NCI-H2081 treated with DMSO at 0.1 percent for 48 hours (cell line): Measurements from ENCODE around the gene TTC28.
"Not testable (repeated sequence)": the region's sequence is repeated elsewhere in the genome, so short reads cannot be mapped to it uniquely, and the experiment has no call there.

Experiments
- DNase-seq: peaks from one replicate; lab custom pipeline; 2025; lab: John Stamatoyannopoulos, UW

TTC28 gene

GRCh38 chr22:28601915-28602314 lies 77.7 kb downstream of the TTC28 start:
- no peak for DNase-seq

GRCh38 chr22:28600546-28601143 lies 79.0 kb downstream of the TTC28 start:
- no peak for DNase-seq

GRCh38 chr22:28599693-28600092 lies 79.9 kb downstream of the TTC28 start:
- no peak for DNase-seq

DNA sequence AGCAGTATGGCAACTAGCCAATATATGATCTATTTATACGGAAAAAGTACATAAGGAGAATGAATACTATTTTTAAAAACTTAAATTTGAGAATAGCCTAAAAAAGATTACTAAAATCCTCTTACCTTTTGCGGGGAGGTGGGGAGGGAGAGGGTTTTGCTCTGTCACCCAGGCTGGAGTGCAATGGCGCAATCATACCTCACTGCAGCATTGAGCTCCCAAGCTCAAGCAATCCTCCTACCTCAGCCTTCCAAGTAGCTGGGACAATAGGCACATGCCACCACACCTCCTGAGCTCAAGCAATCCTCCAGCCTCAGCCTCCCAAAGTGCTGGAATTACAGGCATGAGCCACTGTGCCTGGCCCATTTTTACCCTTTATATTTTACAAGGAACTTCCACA lies 82.0 kb downstream of the TTC28 start:
- DNase-seq = no peak

GRCh38 chr22:28594797-28595462 lies 84.7 kb downstream of the TTC28 start:
- DNase-seq = peak; percentile 26

GRCh38 chr22:28594076-28594796 lies 85.4 kb downstream of the TTC28 start:
- DNase-seq = no peak

DNA sequence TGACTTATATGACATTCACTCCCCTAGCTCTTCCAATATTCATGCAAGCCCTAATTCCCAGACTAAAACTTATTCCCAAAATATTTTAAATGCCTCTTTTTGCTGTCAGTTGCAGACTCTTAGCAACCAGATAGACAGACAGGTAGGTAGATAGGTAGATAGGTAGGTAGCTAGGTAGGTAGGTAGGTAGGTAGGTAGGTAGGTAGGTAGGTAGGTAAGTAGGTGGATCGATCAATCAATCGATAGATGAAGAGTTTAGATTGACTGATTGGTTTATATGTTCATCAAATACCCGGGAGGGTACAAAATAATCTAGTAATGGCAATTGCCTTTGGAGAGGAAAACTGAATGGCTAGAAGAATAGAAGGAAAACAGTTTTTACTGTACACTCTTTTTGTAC lies 86.3 kb downstream of the TTC28 start:
- DNase-seq = no peak

DNA sequence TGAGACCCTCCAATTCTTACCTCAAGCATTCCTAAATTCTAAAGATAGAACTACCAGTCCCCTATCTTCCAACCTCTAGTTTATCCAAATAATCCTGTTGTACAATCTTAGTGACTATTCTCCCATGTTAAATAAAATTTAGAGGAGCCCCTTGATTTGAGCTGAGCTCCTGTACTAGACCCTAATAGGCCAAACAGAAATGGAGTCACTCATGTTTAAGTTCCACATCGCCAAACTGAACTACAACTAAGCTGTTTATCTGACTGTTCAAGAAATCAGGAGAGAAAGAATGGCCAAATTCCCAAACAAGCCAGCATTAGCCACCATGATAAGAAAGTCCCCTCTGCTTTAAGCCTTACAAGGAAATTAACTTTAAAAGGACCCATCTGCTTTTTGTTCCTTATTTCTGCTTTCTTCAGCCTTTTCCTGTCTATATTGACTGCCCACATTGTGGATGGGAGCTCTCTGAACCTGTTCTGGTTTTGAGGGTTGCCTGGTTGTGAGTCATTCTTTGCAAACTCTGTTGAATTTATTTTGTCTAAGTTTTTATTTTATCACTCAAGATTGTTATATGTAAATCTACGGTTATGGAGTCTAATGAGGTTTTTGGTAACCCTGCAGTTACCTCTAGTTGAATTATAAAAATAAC lies 90.4 kb downstream of the TTC28 start:
- no peak for DNase-seq

GRCh38 chr22:28585324-28585723 lies 94.3 kb downstream of the TTC28 start:
- DNase-seq = no peak

DNA sequence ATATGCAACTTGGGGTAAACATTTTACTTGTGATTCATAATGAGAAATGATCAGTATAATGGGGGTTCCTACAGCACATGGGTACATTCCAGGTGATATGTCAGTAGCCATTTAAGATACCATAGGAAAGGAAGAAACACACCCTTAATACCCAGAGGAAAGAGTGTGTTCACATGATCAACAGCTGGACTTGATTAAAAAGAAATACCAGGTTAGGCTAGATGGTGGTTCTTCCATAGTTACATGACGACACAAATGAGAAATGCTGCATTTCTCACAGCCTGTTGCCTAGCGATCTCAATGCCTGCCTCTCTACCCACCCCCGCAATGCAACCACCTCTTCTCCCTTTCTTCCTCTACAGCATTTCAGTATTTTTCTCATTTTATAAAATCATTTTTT lies 96.8 kb downstream of the TTC28 start:
- no peak for DNase-seq

GRCh38 chr22:28581016-28581415 lies 98.6 kb downstream of the TTC28 start:
- no peak for DNase-seq

DNA sequence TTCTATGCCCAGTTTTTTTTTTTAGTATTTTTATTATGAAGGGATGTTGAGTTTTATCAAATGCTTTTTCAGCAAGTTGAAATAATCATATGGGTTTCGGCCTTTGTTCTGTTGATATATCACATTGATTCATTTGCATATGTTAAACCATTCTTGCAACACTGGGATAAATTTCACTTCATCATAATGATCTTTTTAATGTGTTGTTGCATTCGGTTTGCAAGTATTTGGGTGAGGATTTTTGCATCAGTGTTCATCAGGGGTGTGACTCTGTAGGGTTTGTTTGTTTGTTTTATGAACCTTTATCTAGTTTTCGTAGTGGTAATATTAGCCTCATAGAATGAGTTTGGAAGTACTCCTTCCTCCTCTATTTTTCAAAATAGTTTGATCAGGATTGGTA lies 103.5 kb downstream of the TTC28 start:
- no peak for DNase-seq

GRCh38 chr22:28574159-28574788 lies 105.4 kb downstream of the TTC28 start:
- DNase-seq = no peak

DNA sequence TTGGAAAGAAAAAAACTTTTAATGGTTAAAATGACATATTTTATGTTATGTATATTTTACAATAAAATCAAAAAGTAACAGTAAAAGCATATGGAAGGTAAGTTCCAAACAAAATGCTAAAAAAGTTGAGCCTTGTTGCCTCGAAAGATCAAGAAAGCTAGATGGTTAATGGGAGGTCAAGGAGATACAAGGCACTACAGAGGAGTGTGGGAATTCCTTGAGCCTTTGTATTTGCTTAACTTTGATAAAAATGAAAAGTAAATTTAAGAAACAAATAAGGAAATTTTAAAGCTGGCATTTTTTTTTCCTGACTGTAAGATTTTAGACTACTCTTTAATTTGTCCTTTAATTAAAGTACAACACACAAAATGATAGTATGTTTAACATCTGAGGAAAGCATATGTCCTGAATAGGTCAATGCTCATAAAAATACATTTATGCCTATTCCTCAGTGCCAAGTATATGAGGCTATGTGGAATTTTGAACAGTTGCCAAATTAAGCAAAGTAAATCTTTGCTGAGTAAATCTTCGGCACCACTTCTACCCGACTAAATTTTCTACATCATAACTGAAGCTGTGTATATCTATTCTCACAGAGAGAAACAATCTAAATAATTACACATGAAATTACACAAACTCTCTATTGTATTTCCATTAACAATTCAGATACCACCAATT lies 108.8 kb downstream of the TTC28 start:
- DNase-seq = no peak

DNA sequence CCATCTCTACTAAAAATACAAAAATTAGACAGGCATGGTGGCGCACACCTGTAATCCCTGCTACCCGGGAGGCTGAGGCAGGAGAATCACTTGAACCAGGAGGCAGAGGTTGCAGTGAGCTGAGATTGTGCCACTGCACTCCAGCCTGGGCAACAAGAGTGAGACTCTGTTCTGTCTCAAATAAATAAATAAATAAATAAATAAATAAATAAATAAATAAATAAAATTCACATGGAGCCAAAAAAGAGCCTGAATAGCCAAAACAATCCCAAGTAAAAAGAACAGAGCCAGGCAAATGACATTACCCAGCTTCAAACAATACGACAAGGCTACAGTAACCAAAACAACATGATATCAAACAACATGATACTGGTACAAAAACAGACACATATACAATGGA lies 110.7 kb downstream of the TTC28 start:
- DNase-seq = not testable (repeated sequence)

- DNase-seq = no peak
These were observed 111.5 kb downstream of the TTC28 start for GRCh38 chr22:28568099-28568498.

DNA sequence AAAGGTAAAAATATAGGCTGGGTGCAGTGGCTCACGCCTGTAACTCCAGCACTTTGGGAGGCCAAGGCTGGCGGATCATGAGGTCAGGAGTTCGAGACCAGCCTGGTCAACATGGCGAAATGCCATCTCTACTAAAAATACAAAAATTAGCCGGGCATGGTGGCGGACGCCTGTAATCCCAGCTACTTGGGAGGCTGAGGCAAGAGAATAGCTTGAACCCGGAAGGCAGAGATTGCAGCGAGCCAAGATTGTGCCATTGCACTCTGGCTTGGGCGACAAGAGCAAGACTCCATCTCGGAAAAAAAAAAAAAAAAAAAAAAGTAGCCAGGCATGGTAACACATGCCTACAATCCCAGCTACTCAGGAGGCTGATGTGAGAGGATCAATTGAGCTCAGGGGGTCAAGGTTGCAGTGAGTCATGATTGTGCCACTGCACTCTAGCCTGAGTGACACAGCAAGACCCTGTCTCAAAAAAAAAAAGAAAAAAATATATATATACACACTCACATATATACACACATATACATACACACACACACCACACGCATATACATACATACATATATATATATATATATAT lies 112.6 kb downstream of the TTC28 start:
- DNase-seq = not testable (repeated sequence)

DNA sequence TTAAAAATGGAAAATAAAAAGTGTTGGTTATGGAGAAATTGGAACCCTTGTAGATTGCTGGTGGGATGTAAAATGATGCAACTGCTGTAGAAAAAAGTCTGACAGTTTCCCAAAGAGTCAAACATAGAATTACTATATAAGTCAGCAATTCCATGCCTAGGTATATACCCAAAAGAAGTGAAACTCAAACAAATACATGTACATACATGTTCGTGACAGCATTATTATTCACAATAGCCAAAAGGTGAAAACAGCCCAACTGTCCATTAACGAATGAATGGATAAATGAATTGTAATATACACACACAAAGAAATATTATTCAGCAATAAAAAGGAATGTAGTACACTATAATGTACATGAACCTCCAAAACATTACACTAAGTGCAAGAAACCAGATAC lies 116.0 kb downstream of the TTC28 start:
- no peak for DNase-seq

DNA sequence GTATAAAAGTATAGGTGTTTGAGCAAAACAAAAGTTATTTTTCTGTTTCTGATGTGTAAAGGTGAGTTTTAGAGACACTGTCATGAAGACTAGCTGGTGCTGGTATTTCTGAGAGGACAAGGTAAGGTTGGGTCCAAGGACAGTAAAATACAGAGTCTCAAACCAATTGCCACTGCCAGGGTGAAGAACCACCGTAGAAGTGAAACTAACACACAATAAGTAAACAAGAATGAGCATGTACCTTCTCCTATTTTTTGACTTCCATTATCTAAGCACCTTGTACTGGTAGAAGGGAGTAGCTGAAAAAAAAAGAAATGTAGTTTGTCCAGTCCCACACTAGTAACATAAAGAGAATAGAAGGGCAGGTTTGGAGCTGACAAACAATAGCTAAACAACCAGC lies 117.3 kb downstream of the TTC28 start:
- DNase-seq = no peak

DNA sequence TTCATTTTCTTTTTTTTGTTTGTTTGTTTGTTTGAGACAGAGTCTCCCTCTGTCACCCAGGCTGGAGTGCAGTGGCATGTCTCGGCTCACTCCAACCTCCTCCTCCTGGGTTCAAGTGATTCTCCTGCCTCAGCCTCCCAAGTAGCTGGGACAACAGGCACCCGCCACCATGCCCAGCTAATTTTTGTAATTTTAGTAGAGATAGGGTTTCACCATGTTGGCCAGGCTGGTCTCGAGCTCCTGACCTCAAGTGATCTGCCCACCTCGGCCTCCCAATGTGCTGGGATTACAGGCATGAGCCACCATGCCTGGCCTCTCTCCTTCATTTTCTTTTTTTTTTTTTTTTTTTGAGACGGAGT lies 118.9 kb downstream of the TTC28 start:
- not testable (repeated sequence) for DNase-seq

DNA sequence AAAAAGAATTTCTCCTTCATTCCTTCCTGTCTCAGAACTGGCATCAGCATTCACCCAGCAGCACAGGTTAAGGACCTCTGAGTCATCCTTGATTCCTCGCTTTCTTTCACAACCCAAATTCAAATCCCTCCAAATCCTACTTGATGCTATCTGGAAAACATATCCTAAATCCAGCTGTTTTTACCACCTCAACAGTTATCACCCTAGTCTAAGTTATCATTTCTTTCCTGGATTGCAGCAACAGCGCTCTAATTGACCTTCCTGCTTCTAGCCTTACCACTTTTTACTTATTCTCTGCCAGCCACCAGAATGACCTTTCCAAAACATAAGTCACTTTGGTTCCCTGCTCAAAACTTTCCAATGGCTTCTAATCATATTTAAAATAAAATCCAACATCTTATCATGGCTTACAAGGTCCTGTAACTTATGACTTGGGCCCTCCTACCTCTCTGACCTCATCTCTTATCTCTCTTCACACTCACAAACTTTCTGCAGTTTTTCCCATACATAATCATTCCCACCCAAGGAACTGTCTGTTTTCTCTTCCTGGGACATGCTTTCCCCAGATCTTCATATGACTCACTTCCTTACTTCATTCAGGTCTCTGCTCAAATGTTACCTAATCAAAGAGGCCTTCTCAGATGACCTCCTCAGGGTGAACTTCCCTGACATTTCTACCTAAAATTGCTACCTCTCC lies 119.4 kb downstream of the TTC28 start:
- DNase-seq = no peak
